ENCODE measurements around the gene UBXN7. TPM values are rescaled to one million over a fixed set of nuclear protein-coding genes. Genes with fewer than 3 reads are reported as not detected.
"Not testable (repeated sequence)": the region's sequence is repeated elsewhere in the genome, so short reads cannot be mapped to it uniquely, and the experiment has no call there.

UBXN7 gene
- polyA plus RNA-seq, 1 donor from 2014 or later = 19.6 TPM

- no peak overlapping the region for H3K27ac ChIP-seq (ENCODE audit: low read length)
- TF ChIP-seq, protein P1, sequence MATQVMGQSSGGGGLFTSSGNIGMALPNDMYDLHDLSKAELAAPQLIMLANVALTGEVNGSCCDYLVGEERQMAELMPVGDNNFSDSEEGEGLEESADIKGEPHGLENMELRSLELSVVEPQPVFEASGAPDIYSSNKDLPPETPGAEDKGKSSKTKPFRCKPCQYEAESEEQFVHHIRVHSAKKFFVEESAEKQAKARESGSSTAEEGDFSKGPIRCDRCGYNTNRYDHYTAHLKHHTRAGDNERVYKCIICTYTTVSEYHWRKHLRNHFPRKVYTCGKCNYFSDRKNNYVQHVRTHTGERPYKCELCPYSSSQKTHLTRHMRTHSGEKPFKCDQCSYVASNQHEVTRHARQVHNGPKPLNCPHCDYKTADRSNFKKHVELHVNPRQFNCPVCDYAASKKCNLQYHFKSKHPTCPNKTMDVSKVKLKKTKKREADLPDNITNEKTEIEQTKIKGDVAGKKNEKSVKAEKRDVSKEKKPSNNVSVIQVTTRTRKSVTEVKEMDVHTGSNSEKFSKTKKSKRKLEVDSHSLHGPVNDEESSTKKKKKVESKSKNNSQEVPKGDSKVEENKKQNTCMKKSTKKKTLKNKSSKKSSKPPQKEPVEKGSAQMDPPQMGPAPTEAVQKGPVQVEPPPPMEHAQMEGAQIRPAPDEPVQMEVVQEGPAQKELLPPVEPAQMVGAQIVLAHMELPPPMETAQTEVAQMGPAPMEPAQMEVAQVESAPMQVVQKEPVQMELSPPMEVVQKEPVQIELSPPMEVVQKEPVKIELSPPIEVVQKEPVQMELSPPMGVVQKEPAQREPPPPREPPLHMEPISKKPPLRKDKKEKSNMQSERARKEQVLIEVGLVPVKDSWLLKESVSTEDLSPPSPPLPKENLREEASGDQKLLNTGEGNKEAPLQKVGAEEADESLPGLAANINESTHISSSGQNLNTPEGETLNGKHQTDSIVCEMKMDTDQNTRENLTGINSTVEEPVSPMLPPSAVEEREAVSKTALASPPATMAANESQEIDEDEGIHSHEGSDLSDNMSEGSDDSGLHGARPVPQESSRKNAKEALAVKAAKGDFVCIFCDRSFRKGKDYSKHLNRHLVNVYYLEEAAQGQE (IDR thresholded peaks at IDR 0.05; ENCODE audit: borderline replicate concordance) = no peak
- TF ChIP-seq EP300 (conservative IDR thresholded peaks at IDR 0.05; ENCODE audit: poor library complexity, severe bottlenecking) (no peak), POLR2AphosphoS5 (IDR thresholded peaks at IDR 0.05) (no peak), EZH2 (IDR thresholded peaks at IDR 0.05; ENCODE audit: borderline replicate concordance, insufficient read depth, low read length, poor library complexity, severe bottlenecking) (no peak), MXI1 (conservative IDR thresholded peaks at IDR 0.05; ENCODE audit: poor library complexity, severe bottlenecking) (no peak), CTCF (IDR thresholded peaks at IDR 0.05; ENCODE audit: poor library complexity, severe bottlenecking) (no peak), RAD21 (conservative IDR thresholded peaks at IDR 0.05) (no peak), TAF1 (IDR thresholded peaks at IDR 0.05; ENCODE audit: low read depth) (no peak)
Measured at GRCh38 chr3:196315821-196316220, 116.4 kb downstream of the UBXN7 start.

DNA sequence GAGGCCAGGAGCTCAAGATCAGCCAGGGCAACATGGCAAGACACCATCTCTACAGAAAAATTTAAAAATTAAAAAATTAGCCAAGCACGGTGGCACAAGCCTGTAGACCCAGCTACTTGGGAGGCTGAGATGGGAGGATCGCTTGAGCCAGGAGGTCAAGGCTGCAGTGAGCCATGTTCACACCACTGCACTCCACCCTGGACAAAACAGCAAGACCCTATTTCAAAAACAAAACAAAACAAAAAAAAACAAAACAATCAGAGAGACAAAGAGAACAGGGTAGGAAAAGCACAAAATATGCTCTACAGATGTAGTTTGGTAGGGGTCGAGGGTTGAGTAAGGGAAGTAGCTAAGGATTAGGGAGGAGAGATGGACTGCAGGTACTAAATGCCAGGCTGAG is 117.6 kb downstream of the UBXN7 start:
- no peaks in the 10 kb centered on the region for H3K9me2 ChIP-seq (ENCODE audit: insufficient read depth, low read length)
- no peaks in the 10 kb centered on the region for H4K20me1 ChIP-seq (ENCODE audit: insufficient read depth)
- TF ChIP-seq TAF1 (IDR thresholded peaks at IDR 0.05; ENCODE audit: low read depth) (no peak), EP300 (conservative IDR thresholded peaks at IDR 0.05; ENCODE audit: poor library complexity, severe bottlenecking) (no peak), EZH2 (IDR thresholded peaks at IDR 0.05; ENCODE audit: borderline replicate concordance, insufficient read depth, low read length, poor library complexity, severe bottlenecking) (no peak), CTCF (IDR thresholded peaks at IDR 0.05; ENCODE audit: poor library complexity, severe bottlenecking) (no peak), SMC3 (conservative IDR thresholded peaks at IDR 0.05; ENCODE audit: poor library complexity) (no peak), MXI1 (conservative IDR thresholded peaks at IDR 0.05; ENCODE audit: poor library complexity, severe bottlenecking) (no peak)
- TF ChIP-seq, protein P1 (IDR thresholded peaks at IDR 0.05; ENCODE audit: borderline replicate concordance) = no peak
- no peaks in the 10 kb centered on the region for H3K27me3 ChIP-seq (ENCODE audit: insufficient read depth, low read depth, low read length)
- H3K36me3 ChIP-seq (ENCODE audit: insufficient read depth, low read length) = no peaks in the 10 kb centered on the region
- peaks cover 10% of the 10 kb centered on the region for H3K79me2 ChIP-seq (replicated peaks; ENCODE audit: insufficient read depth, low read length)
- no peak overlapping the region for H2AFZ ChIP-seq (ENCODE audit: low read depth, low read length)
- no peak overlapping the region for H3K27ac ChIP-seq (ENCODE audit: low read length)
- no peak overlapping the region for H3K4me2 ChIP-seq (ENCODE audit: low read length)
- no peak overlapping the region for H3K9ac ChIP-seq (ENCODE audit: low read length)
- no peaks in the 10 kb centered on the region for H3F3A ChIP-seq (ENCODE audit: insufficient read depth, low read length, poor library complexity, severe bottlenecking)
- H3K4me3 ChIP-seq (ENCODE audit: low read length) = no peak overlapping the region
- no peaks in the 10 kb centered on the region for H3K9me3 ChIP-seq (ENCODE audit: low read length)

More at GRCh38 chr3:196315821-196316220, 116.4 kb downstream of the UBXN7 start:
- Histone ChIP-seq H3K9me2 (ENCODE audit: insufficient read depth, low read length) (no peaks in the 10 kb centered on the region), H4K20me1 (ENCODE audit: insufficient read depth) (no peaks in the 10 kb centered on the region), H3K9ac (ENCODE audit: low read length) (no peak overlapping the region), H3K36me3 (ENCODE audit: insufficient read depth, low read length) (no peaks in the 10 kb centered on the region), H3K9me3 (ENCODE audit: low read length) (no peaks in the 10 kb centered on the region), H3K4me2 (ENCODE audit: low read length) (no peak overlapping the region), H3K79me2 (replicated peaks; ENCODE audit: insufficient read depth, low read length) (peaks cover 10% of the 10 kb centered on the region), H3F3A (ENCODE audit: insufficient read depth, low read length, poor library complexity, severe bottlenecking) (no peaks in the 10 kb centered on the region), H3K27me3 (ENCODE audit: insufficient read depth, low read depth, low read length) (no peaks in the 10 kb centered on the region), H2AFZ (ENCODE audit: low read depth, low read length) (no peak overlapping the region), H3K4me3 (ENCODE audit: low read length) (no peak overlapping the region)

DNA sequence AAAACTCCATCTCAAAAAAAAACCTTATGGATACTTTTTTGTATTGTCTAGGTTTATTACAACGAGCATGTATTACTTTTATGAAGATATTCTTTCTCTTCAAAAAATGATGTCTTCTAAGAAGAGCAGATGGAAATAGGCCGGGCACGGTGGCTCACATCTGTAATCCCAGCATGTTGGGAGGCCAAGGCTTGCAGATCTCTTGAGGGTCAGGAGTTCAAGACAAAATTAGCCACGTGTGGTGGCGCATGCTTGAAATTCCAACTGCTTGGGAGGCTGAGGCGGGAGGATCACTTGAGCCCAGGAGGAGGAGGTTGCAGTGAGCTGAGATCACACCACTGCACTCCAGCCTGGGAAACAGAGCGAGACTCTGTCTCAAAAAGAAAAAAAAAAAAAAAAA is 118.1 kb downstream of the UBXN7 start:
- peaks cover 10% of the 10 kb centered on the region for H3K79me2 ChIP-seq (replicated peaks; ENCODE audit: insufficient read depth, low read length)
- H3K27ac ChIP-seq (ENCODE audit: low read length); H3K36me3 ChIP-seq (ENCODE audit: insufficient read depth, low read length); H3K9me3 ChIP-seq (ENCODE audit: low read length); H3K9me2 ChIP-seq (ENCODE audit: insufficient read depth, low read length); H4K20me1 ChIP-seq (ENCODE audit: insufficient read depth); H2AFZ ChIP-seq (ENCODE audit: low read depth, low read length); H3K4me3 ChIP-seq (ENCODE audit: low read length); H3F3A ChIP-seq (ENCODE audit: insufficient read depth, low read length, poor library complexity, severe bottlenecking); H3K9ac ChIP-seq (ENCODE audit: low read length); H3K27me3 ChIP-seq (ENCODE audit: insufficient read depth, low read depth, low read length); H3K4me2 ChIP-seq (ENCODE audit: low read length): not testable (repeated sequence)
